K562 (cell line): Measurements from ENCODE around the gene KASH5. TPM values are rescaled to one million over a fixed set of nuclear protein-coding genes. Genes with fewer than 3 reads are reported as not detected.

Experiments used
- BCLAF1 ChIP-seq, 2 experiments: fragments of 450-650 bp in 1 of 2; IDR thresholded peaks; 2 replicates each; pipeline ENCODE4 v1.6.1; 2011 to 2017; ENCODE audit warnings: low read depth in 2 of 2, antibody characterized with exemption in 1 of 2, borderline replicate concordance in 1 of 2, low read length in 1 of 2, mild to moderate bottlenecking in 1 of 2, mixed read lengths in 1 of 2; ENCODE audit not compliant: control insufficient read depth in 1 of 2
- CLOCK ChIP-seq: fragments of 250-450 bp; sonication (Bioruptor Pico); IDR thresholded peaks from 2 replicates; pipeline ENCODE4 v1.4.0; 2020; ENCODE audit warnings: mild to moderate bottlenecking, moderate library complexity, borderline replicate concordance
- EP300 ChIP-seq: IDR thresholded peaks from 2 replicates; pipeline ENCODE4 v1.6.1; 2012; ENCODE audit warnings: low read length, improper control_type of control experiment
- ESRRA ChIP-seq: fragments of 450-650 bp; IDR thresholded peaks from 2 replicates; pipeline ENCODE4 v1.6.1; 2014; ENCODE audit warnings: low read depth, mild to moderate bottlenecking, moderate library complexity, borderline replicate concordance
- ESRRB ChIP-seq: fragments of 250-450 bp; sonication (Bioruptor Pico); IDR thresholded peaks from 2 replicates; pipeline ENCODE4 v1.5.0; 2020; ENCODE audit warnings: mild to moderate bottlenecking, moderate library complexity, borderline replicate concordance
- GABPA ChIP-seq: fragments of 200-800 bp; sonication (Bioruptor generic); conservative IDR thresholded peaks from 2 replicates; pipeline ENCODE4 v1.6.1; 2016; ENCODE audit warnings: low read depth, missing genetic modification characterization, missing compliant biosample characterization
- MIER1 ChIP-seq: fragments of 450-650 bp; IDR thresholded peaks from 2 replicates; pipeline ENCODE4 v1.6.1; 2016; ENCODE audit warnings: antibody characterized with exemption, mild to moderate bottlenecking, low read depth
- MXI1 ChIP-seq: IDR thresholded peaks from 2 replicates; pipeline ENCODE4 v1.6.1; 2011; ENCODE audit warnings: low read depth, mild to moderate bottlenecking, improper control_type of control experiment, low read length
- POLR2B ChIP-seq: fragments of 450-650 bp; IDR thresholded peaks from 2 replicates; pipeline ENCODE4 v1.6.1; 2018; ENCODE audit warnings: low read depth; ENCODE audit not compliant: partially characterized antibody
- PRMT5 ChIP-seq: sonication (generic); formaldehyde crosslinking; IDR thresholded peaks from 2 replicates; pipeline ENCODE4 v1.5.0; 2020; ENCODE audit warnings: missing genetic modification reagents
- SLC30A9 ChIP-seq: fragments of 250-450 bp; sonication (Bioruptor Pico); IDR thresholded peaks from 2 replicates; pipeline ENCODE4 v1.8.0; 2022; ENCODE audit warnings: mild to moderate bottlenecking, moderate library complexity
- SMAD2 ChIP-seq: fragments of 150-350 bp; IDR thresholded peaks from 2 replicates; pipeline ENCODE4 v1.6.1; 2014; ENCODE audit warnings: low read depth, mild to moderate bottlenecking, low read length
- SMARCE1 ChIP-seq: fragments of 450-650 bp; IDR thresholded peaks from 2 replicates; pipeline ENCODE4 v1.7.1; 2016; ENCODE audit warnings: mild to moderate bottlenecking
- SRF ChIP-seq, 2 experiments: fragments of 250-450, 450-650 bp in 1 of 2; sonication (Bioruptor Pico) in 1 of 2; sonication (generic) in 1 of 2; formaldehyde crosslinking; IDR thresholded peaks; 2 replicates each; pipeline versions ENCODE4 v1.5.0 to v1.5.1; 2020 to 2022; ENCODE audit warnings: mild to moderate bottlenecking in 1 of 2, missing genetic modification reagents in 1 of 2
- ZBTB8A ChIP-seq: fragments of 450-650 bp; IDR thresholded peaks from 2 replicates; pipeline ENCODE4 v1.6.1; 2018; ENCODE audit warnings: mild to moderate bottlenecking, moderate library complexity; ENCODE audit not compliant: partially characterized antibody
- ZNF41 ChIP-seq: fragments of 250-450 bp; sonication (Bioruptor Pico); conservative IDR thresholded peaks from 2 replicates; pipeline ENCODE4 v1.4.0; 2020; ENCODE audit warnings: mild to moderate bottlenecking
- ZNF551 ChIP-seq: fragments of 250-450 bp; sonication (Bioruptor Pico); IDR thresholded peaks from 2 replicates; pipeline ENCODE4 v1.5.0; 2021; ENCODE audit warnings: mild to moderate bottlenecking, moderate library complexity
- ZNF655 ChIP-seq: fragments of 250-450 bp; sonication (Bioruptor Pico); IDR thresholded peaks from 2 replicates; pipeline ENCODE4 v1.5.0; 2021
- ZNF764 ChIP-seq: fragments of 250-450 bp; sonication (Bioruptor Pico); IDR thresholded peaks from 2 replicates; pipeline ENCODE4 v1.4.0; 2020; ENCODE audit warnings: low read depth, mild to moderate bottlenecking, moderate library complexity
- ZNF830 ChIP-seq: fragments of 250-450 bp; sonication (Bioruptor Pico); IDR thresholded peaks from 2 replicates; pipeline ENCODE4 v1.5.0; 2021; ENCODE audit warnings: mild to moderate bottlenecking
- polyA plus RNA-seq, 8 experiments: library from polyadenylated mRNA; depleted of rRNA in 4 of 8; stranded (reverse) in 5 of 8; unstranded in 3 of 8; fragments of >200 nt; fragmentation: Nextera tagmentation in 2 of 8; fragmentation: Illumina TruSeq in 1 of 8; extraction: Ambion mirVana in 2 of 8; extraction: Trizol in 1 of 8; gene quantifications; 2 replicates each; pipeline versions ENCODE4 v1.2.1 to v1.2.3, GENCODE V29; 2011 to 2014; ENCODE audit warnings: inconsistent platforms in 1 of 8, missing spikeins in 1 of 8
- total RNA-seq, 7 experiments: library from RNA; depleted of rRNA in 6 of 7; stranded (reverse); fragments of >200 nt in 6 of 7; fragmentation: Illumina TruSeq in 2 of 7; extraction: Trizol in 2 of 7; gene quantifications; 2 replicates each; pipeline versions ENCODE4 v1.2.1 to v1.2.3, GENCODE V29; 2011 to 2021; ENCODE audit warnings: low replicate concordance in 1 of 7

The KASH5 gene
- total and polyA plus RNA-seq, 9 of the 15 experiments (the other 6 are each of a cell fraction or from before 2014, with no cell fraction given) = 0.07 to 0.84 (median 0.34) TPM; not detected in 1

GRCh38 chr19:49363268-49364082, 24.6 kb upstream of the KASH5 start, which contains the start of gene DKKL1 (continued):
- TF ChIP-seq BCLAF1 (IDR thresholded peaks at IDR 0.05; ENCODE audit: borderline replicate concordance in 1 of 2, control insufficient read depth in 1 of 2, low read depth in 2 of 2, low read length in 1 of 2) (peak in 1 of 2 experiments; percentile 84; a peak in 1 of 4 replicates), SLC30A9 (no peak), EP300 (peak; percentile 42), PRMT5 (CRISPR knock-in tag) (no peak), ZNF655 (no peak), MXI1 (no peak), MIER1 (no peak), CLOCK (CRISPR knock-in tag) (no peak), POLR2B (no peak), SMAD2 (no peak), ZNF41 (CRISPR knock-in tag) (no peak), ZNF830 (no peak), ESRRB (CRISPR knock-in tag) (no peak), GABPA (tag) (0 out of 2 replicates have a peak, but pooled peaks have one; percentile 3), SRF (CRISPR knock-in tag; IDR thresholded peaks at IDR 0.05) (peak in 1 of 2 experiments; percentile 65; a peak in 1 of 4 replicates), ZNF551 (CRISPR knock-in tag) (no peak), ZNF764 (CRISPR knock-in tag) (no peak), ESRRA (peak; percentile 71; the same call in 1 of the 2 replicates), ZBTB8A (no peak), SMARCE1 (no peak; the same call in 1 of the 2 replicates)
